ENCODE measurements around the gene BIRC3.

- TF ChIP-seq POLR2A (IDR thresholded peaks at IDR 0.05; ENCODE audit: low read depth, low read length): no peak
- TF ChIP-seq TAF1 (IDR thresholded peaks at IDR 0.05; ENCODE audit: low read depth, low read length): no peak
- TF ChIP-seq POU2F2 (IDR thresholded peaks at IDR 0.05; ENCODE audit: low read depth, low read length): no peak
- no peak for TF ChIP-seq POLR2AphosphoS5 (IDR thresholded peaks at IDR 0.05; ENCODE audit: low read depth, low read length)
- no peak for TF ChIP-seq PAX5 (IDR thresholded peaks at IDR 0.05; ENCODE audit: insufficient read depth, low read length, severe bottlenecking)
- TF ChIP-seq SPI1 (IDR thresholded peaks at IDR 0.05; ENCODE audit: low read depth, low read length): no peak
Observed at GRCh38 chr11:102357116-102357515, 39.8 kb downstream of the BIRC3 start.
